Endothelial cell of umbilical vein (primary cell): ENCODE data around the gene METTL8. TPM values are rescaled to one million over a fixed set of nuclear protein-coding genes. Genes with fewer than 3 reads are reported as not detected.
"Not testable (repeated sequence)": the region's sequence is repeated elsewhere in the genome, so short reads cannot be mapped to it uniquely, and the experiment has no call there.

Experiments used
- BruUV-seq: library from RNA; stranded (reverse); fragments of 400-500 nt; replicated peaks from 2 replicates; lab custom pipeline; 2021; lab: Mats Ljungman, UMichigan
- CTCF ChIA-PET: fragments of 300-600, 350-600 bp; sonication (Branson Sonifier 250); formaldehyde crosslinking; loops from one replicate; lab custom pipeline; 2021; ENCODE audit warnings: antibody characterized with exemption, inconsistent platforms; lab: Charles Lee
- POLR2A ChIA-PET: fragments of 300-600, 350-600 bp; sonication (Branson Sonifier 250); formaldehyde crosslinking; loops from one replicate; lab custom pipeline; 2021; ENCODE audit warnings: antibody characterized with exemption, inconsistent platforms; lab: Charles Lee
- DNase-seq: peaks from one replicate; pipeline ENCODE4 v3.0.0-alpha.2; 2011; ENCODE audit warnings: low read depth, low spot score
- FAIRE-seq: peaks from 2 replicates; lab custom pipeline; 2011; peaks lifted over from hg19 to GRCh38; lab: Jason Lieb, UNC
- H2AFZ ChIP-seq: 2 replicates; pipeline ENCODE4 v1.6.0; 2012; ENCODE audit warnings: low read depth, low read length, control low read depth, inconsistent platforms
- H3K27ac ChIP-seq: 2 replicates; pipeline ENCODE4 v1.5.1; 2011; ENCODE audit warnings: low read depth, mild to moderate bottlenecking, control low read depth, low read length, moderate library complexity; ENCODE audit not compliant: insufficient read depth
- H3K27me3 ChIP-seq, 2 experiments: 2 replicates each; pipeline versions ENCODE4 v1.6.0 to v1.6.1; 2011; ENCODE audit warnings: low read length in 2 of 2, mixed read lengths in 1 of 2; ENCODE audit not compliant: control insufficient read depth in 2 of 2, insufficient read depth in 2 of 2
- H3K36me3 ChIP-seq, 2 experiments: 2 replicates in 1 of 2; 3 replicates in 1 of 2; pipeline ENCODE4 v1.5.1; 2011; ENCODE audit warnings: low read length in 2 of 2, mild to moderate bottlenecking in 1 of 2, moderate library complexity in 1 of 2; ENCODE audit not compliant: control insufficient read depth in 2 of 2, insufficient read depth in 2 of 2; ENCODE audit errors: extremely low read depth in 1 of 2
- H3K4me1 ChIP-seq: 3 replicates; pipeline ENCODE4 v1.5.1; 2011; ENCODE audit warnings: mild to moderate bottlenecking, low read length; ENCODE audit not compliant: control insufficient read depth, insufficient read depth; ENCODE audit errors: extremely low read depth
- H3K4me2 ChIP-seq: 2 replicates; pipeline ENCODE4 v1.6.1; 2011; ENCODE audit warnings: low read length, control low read depth, mixed read lengths; ENCODE audit not compliant: insufficient read depth
- H3K4me3 ChIP-seq, 3 experiments: fragments of 200-600 bp in 1 of 3; sonication (generic), shearing (Covaris generic) in 1 of 3; replicated peaks in 1 of 3; 2 replicates each; pipeline ENCODE4 v1.5.1; 2011 to 2016; ENCODE audit warnings: control low read depth in 3 of 3, low read length in 3 of 3, mild to moderate bottlenecking in 2 of 3, inconsistent platforms in 1 of 3, low read depth in 1 of 3, moderate library complexity in 1 of 3; ENCODE audit not compliant: insufficient read depth in 1 of 3
- H3K79me2 ChIP-seq: 2 replicates; pipeline ENCODE4 v1.6.0; 2012; ENCODE audit warnings: low read length, inconsistent platforms; ENCODE audit not compliant: control insufficient read depth, insufficient read depth
- H3K9ac ChIP-seq: replicated peaks from 2 replicates; pipeline ENCODE3; 2011; ENCODE audit warnings: low read length, control low read depth; ENCODE audit not compliant: insufficient read depth; ENCODE audit errors: extremely low read depth
- H3K9me1 ChIP-seq: replicated peaks from 3 replicates; pipeline ENCODE4 v1.6.0; 2011; ENCODE audit warnings: mild to moderate bottlenecking, low read length; ENCODE audit not compliant: control insufficient read depth, insufficient read depth; ENCODE audit errors: extremely low read depth
- H3K9me3 ChIP-seq: replicated peaks from 2 replicates; pipeline ENCODE4 v1.5.1; 2012; ENCODE audit warnings: low read length, inconsistent platforms; ENCODE audit not compliant: control insufficient read depth, insufficient read depth
- H4K20me1 ChIP-seq: replicated peaks from 2 replicates; pipeline ENCODE3; 2011; ENCODE audit warnings: mild to moderate bottlenecking, low read length; ENCODE audit not compliant: control insufficient read depth, insufficient read depth; ENCODE audit errors: extremely low read depth
- CTCF ChIP-seq, 2 donors: IDR thresholded peaks; 1 replicate in 1 of 2; 2 replicates in 1 of 2; pipeline ENCODE4 v1.5.1; 2011; ENCODE audit warnings: low read length in 2 of 2, mild to moderate bottlenecking in 2 of 2, moderate library complexity in 2 of 2, control low read depth in 1 of 2, inconsistent platforms in 1 of 2, low read depth in 1 of 2; ENCODE audit not compliant: insufficient read depth in 1 of 2; ENCODE audit errors: extremely low read depth in 1 of 2
- EZH2 ChIP-seq: IDR thresholded peaks from 2 replicates; pipeline ENCODE4 v1.6.1; 2012; ENCODE audit warnings: borderline replicate concordance, low read depth, mild to moderate bottlenecking, moderate library complexity, low read length, inconsistent platforms; ENCODE audit not compliant: severe bottlenecking
- GATA2 ChIP-seq: IDR thresholded peaks from 2 replicates; pipeline ENCODE4 v1.7.0; 2011; ENCODE audit warnings: low read depth, mild to moderate bottlenecking, moderate library complexity, mixed read lengths, low read length; ENCODE audit not compliant: insufficient read length, insufficient read depth
- JUN ChIP-seq: IDR thresholded peaks from 2 replicates; pipeline ENCODE4 v1.6.1; 2011; ENCODE audit warnings: borderline replicate concordance, low read depth; ENCODE audit not compliant: insufficient read length, insufficient read depth
- MYC ChIP-seq: IDR thresholded peaks from one replicate; pipeline ENCODE4 v1.6.1; 2011; ENCODE audit warnings: mild to moderate bottlenecking, low read depth, low read length
- POLR2A ChIP-seq: IDR thresholded peaks from 2 replicates; pipeline ENCODE4 v1.6.1; 2012; ENCODE audit warnings: low read depth, mild to moderate bottlenecking, control low read depth, low read length
- POLR2AphosphoS5 ChIP-seq: IDR thresholded peaks from 2 replicates; pipeline ENCODE4 v1.6.1; 2012; ENCODE audit warnings: low read depth, mild to moderate bottlenecking, control low read depth, low read length, moderate library complexity; ENCODE audit not compliant: insufficient read depth
- dilution Hi-C: fragments of 300-500 bp; cut with MboI; formaldehyde crosslinking; loops from one replicate; pipeline ENCODE4 v1.15.0; 2019; ENCODE audit warnings: low sequenced_read_pairs; ENCODE audit not compliant: extremely low pct_ligation_motif_present
- intact Hi-C: fragments of 100-400 bp; cut with micrococcal nuclease; formaldehyde crosslinking; loops from one replicate; pipeline ENCODE4 v1.10.0; 2022
- polyA plus RNA-seq, 4 experiments: library from polyadenylated mRNA; depleted of rRNA in 3 of 4; stranded (reverse) in 3 of 4; unstranded in 1 of 4; fragments of >200 nt; gene quantifications; 2 replicates each; pipeline versions ENCODE4 v1.2.1 to v1.2.3, GENCODE V29; 2011 to 2012; ENCODE audit warnings: missing spikeins in 1 of 4
- total RNA-seq: library from RNA; stranded (reverse); gene quantifications from 2 replicates; pipeline ENCODE4 v1.2.3, GENCODE V29; 2021

The METTL8 gene
- total and polyA plus RNA-seq, 2 donors (not counting 3 experiments of a cell fraction or from before 2014, with no cell fraction given): 7.0 to 20.2 TPM

GRCh38 chr2:171383134-171383533, 50.7 kb downstream of the METTL8 start:
- DNase-seq (no peak), FAIRE-seq (no peak)
- no peaks in the 10 kb centered on the region for H3K79me2 ChIP-seq
- H2AFZ ChIP-seq: no peak overlapping the region
- H4K20me1 ChIP-seq: no peaks in the 10 kb centered on the region
- dilution Hi-C loops (no loop called here), intact Hi-C loops (no loop called here)
- H3K4me1 ChIP-seq: no peaks in the 10 kb centered on the region
- ChIA-PET CTCF (no interaction called here), POLR2A (no interaction called here)
- no peaks in the 10 kb centered on the region for H3K9me1 ChIP-seq
- H3K36me3 ChIP-seq: no peaks in the 10 kb centered on the region
- no TSS peak for BruUV-seq
- H3K9ac ChIP-seq: no peak overlapping the region
- H3K4me2 ChIP-seq: no peak overlapping the region
- no peak overlapping the region for H3K4me3 ChIP-seq
- H3K27ac ChIP-seq: no peak overlapping the region
- no peak for TF ChIP-seq POLR2A
- no peak for TF ChIP-seq EZH2
- TF ChIP-seq JUN: no peak
- TF ChIP-seq CTCF (IDR thresholded peaks at IDR 0.05; ENCODE audit: extremely low read depth in 1 of 2, insufficient read depth in 1 of 2, low read depth in 1 of 2, low read length in 2 of 2): no peak
- no peak for TF ChIP-seq GATA2
- no peak for TF ChIP-seq MYC
- no peak for TF ChIP-seq POLR2AphosphoS5
- no peaks in the 10 kb centered on the region for H3K9me3 ChIP-seq
- no peaks in the 10 kb centered on the region for H3K27me3 ChIP-seq

- H2AFZ ChIP-seq, H3K9me1 ChIP-seq, intact Hi-C loops, FAIRE-seq, POLR2A ChIA-PET, H3K27me3 ChIP-seq, H3K4me1 ChIP-seq, H3K4me3 ChIP-seq, H3K9ac ChIP-seq, BruUV-seq, H3K27ac ChIP-seq, H3K79me2 ChIP-seq, H3K9me3 ChIP-seq, H3K36me3 ChIP-seq, DNase-seq, H4K20me1 ChIP-seq, CTCF ChIA-PET, H3K4me2 ChIP-seq, dilution Hi-C loops: not testable (repeated sequence)
Observed at GRCh38 chr2:171382175-171382574, 51.6 kb downstream of the METTL8 start.

GRCh38 chr2:171377852-171378251, 55.9 kb downstream of the METTL8 start:
- H3K9ac ChIP-seq, H4K20me1 ChIP-seq, H3K79me2 ChIP-seq, H3K36me3 ChIP-seq, H3K4me1 ChIP-seq, POLR2A ChIA-PET, H2AFZ ChIP-seq, H3K27me3 ChIP-seq, H3K9me1 ChIP-seq, BruUV-seq, H3K27ac ChIP-seq, DNase-seq, dilution Hi-C loops, H3K4me2 ChIP-seq, FAIRE-seq, H3K9me3 ChIP-seq, intact Hi-C loops, H3K4me3 ChIP-seq: not testable (repeated sequence)
- CTCF ChIA-PET: interaction anchor here (1.5 kb wide), 1 partner anchor 39 kb away, joined by 3 read pairs; no protein-coding TSS in a partner anchor
